Endometrial microvascular endothelial cells (primary cell): ENCODE results near the gene CD82. TPM values are rescaled to one million over a fixed set of nuclear protein-coding genes. Genes with fewer than 3 reads are reported as not detected.
"Not testable (repeated sequence)": the region's sequence is repeated elsewhere in the genome, so short reads cannot be mapped to it uniquely, and the experiment has no call there.

Experiments
- in situ Hi-C: cut with HindIII; loops from 2 replicates; pipeline ENCODE4 v1.10.0; 2017; ENCODE audit warnings: low sequenced_read_pairs, low pct_unique_long_range_greater_than_20kb; ENCODE audit errors: inconsistent ontology term
- total RNA-seq: library from RNA; depleted of rRNA; stranded (reverse); fragments of >200 nt; gene quantifications from one replicate; pipeline ENCODE4 v1.2.3, GENCODE V29; 2015; ENCODE audit errors: inconsistent ontology term

Gene CD82
- total RNA-seq, 1 donor from 2014 or later = 19.0 TPM

DNA sequence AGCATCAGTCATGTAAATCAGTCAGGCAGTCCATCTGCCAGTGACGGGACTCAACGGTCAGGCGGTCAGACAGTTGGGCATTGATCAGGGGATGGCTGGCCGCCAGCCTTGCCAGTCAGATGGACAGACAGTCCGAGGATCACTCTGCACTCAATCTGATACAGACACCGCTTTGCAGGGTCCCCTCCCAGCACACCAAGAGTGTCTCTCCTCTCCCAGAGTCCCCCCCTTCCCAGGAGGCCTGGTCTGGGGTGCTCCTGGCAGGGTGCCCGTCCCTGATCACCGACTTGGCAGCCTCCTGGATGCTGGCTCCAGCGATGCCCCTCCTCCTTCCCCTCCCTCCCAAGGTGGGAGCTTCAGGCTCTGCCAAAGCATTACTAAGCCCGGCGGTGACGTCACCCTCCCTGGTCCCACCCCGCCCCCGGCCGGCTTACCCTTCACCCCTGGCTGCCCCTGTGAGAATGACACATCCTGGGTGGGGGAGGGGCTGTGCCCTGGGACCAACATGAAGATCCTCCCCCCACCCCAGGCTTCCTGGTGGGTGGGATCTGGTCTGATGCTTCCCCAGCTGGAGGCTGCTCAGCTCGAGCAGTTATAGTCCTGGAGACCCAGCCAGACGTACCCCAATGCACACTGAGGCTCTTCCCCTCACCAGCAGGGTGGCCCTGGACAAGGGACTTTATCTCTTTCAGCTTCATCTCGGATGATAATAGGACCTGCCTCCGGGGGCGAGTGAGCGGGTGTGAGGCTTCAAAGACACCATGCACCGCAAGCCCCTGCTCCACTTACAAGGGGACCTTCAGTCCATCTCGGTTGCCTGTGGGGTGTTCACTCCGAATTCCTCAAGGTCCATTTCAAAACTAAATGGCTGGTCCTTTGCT is 69.2 kb downstream of the CD82 start:
- in situ Hi-C loops = loop anchor here (25.0 kb wide), 1 partner anchor 128 kb away; no protein-coding TSS in a partner anchor

DNA sequence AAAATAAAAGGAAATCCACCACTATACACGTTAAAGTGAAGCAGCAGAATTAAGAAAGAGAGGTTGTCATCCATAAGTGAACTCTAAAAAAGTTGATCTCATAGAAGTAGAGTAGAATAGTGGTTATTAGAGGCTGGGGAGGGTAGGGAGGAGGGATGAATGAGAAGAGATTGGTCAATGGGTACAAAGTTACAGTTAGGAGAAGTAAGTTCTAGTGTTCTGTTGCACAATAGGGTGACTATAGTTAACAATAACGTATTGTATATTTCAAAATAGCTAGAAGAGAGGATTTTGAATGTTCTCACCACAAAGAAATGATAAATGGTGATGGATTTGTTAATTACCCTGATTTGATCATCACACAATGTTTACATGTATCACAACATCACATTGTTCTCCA is 72.0 kb downstream of the CD82 start:
- in situ Hi-C loops = loop anchor here (25.0 kb wide), 1 partner anchor 125 kb away; no protein-coding TSS in a partner anchor

DNA sequence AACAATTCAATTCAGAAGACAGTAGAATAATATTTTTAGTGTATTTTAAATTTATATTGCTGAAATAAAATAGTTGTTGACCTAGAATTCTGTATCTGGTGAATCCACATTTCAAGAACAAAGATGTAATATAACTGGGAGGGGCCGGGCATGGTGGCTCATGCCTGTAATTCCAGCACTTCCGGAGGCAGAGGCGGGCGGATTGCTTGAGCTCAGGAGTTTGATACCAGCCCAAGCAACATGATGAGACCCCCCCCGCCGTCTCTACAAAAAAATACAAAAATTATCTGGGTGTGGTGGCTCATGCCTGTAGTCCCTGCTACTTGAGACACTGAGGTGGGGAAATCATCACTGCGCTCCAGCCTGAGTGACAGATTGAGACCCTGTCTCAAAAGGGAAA is 72.6 kb downstream of the CD82 start:
- in situ Hi-C loops = loop anchor here (25.0 kb wide), 1 partner anchor 124 kb away; no protein-coding TSS in a partner anchor

GRCh38 chr11:44643217-44643616 is 77.8 kb downstream of the CD82 start:
- in situ Hi-C loops = loop anchor here (25.0 kb wide), 1 partner anchor 119 kb away; no protein-coding TSS in a partner anchor

DNA sequence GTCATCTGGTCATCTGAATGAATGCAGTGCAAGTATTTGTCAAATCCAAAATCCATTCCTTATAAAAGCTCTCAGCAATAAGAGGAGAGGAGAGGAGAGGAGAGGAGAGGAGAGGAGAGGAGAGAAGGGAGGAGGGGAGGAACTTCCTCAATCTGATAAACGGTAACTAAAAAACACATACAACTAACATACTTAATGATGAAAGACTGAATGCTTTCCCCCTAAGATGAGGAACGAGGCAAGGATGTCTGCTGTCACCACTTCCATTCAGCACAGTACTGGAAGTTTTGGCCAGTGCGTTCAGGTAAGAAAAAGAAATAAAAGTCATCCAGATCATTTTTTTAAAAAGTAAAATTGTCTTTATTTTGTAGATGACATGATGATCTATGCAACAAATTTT is 80.4 kb downstream of the CD82 start:
- in situ Hi-C loops = loop anchor here (25.0 kb wide), 1 partner anchor 116 kb away; no protein-coding TSS in a partner anchor

DNA sequence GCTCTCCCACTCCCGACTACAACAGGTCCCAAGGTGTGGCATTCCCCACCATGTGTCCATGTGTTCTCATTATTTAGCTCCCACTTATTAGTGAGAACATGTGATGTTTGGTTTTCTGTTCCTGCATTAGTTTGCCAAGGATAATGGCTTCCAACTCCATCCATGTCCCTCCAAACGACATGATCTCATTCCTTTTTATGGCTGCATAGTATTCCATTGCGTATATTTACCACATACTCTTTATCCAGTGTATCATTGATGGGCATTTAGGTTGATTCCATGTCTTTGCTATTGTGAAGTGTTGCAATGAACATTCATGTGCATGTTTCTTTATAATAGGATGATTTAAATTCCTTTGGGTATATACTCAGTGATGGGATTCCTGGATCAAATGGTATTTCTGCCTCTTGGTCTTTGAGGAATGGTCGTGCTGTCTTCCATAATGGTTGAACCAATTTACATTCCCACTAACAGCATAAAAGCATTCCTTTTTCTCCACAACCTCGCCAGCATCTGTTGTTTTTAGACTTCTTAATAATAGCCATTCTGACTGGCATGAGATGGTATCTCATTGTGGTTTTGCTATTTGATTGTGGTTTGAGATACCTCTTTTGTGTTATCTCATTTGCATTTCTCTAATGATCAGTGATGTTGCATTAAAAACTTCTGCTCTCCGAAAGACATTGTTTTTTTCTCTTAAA is 81.9 kb downstream of the CD82 start:
- in situ Hi-C loops = loop anchor here (25.0 kb wide), 1 partner anchor 115 kb away; no protein-coding TSS in a partner anchor

DNA sequence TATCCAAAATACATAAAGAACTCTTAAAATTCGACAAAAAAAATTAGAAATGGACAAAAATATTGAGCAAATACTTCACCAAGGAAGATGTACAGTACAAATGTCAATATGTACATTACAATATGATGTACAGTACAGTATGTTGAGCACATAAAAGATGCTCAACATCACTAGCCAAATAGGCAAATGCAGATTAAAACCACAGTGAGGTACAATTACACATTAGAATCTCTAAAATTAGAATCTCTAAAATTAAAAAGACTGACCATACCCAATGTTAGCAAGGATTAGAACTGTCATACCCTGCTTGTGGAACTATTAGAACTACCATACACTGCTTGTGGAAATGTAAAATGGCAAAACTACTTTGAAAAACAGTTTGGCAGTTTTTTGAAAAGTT is 82.6 kb downstream of the CD82 start:
- in situ Hi-C loops = loop anchor here (25.0 kb wide), 1 partner anchor 114 kb away; no protein-coding TSS in a partner anchor

- in situ Hi-C loops = no loop called here
These were observed 86.2 kb downstream of the CD82 start for GRCh38 chr11:44651535-44652155.

- in situ Hi-C loops = no loop called here
These were observed 87.6 kb downstream of the CD82 start for GRCh38 chr11:44652901-44653644.

- in situ Hi-C loops = no loop called here
These were observed 88.6 kb downstream of the CD82 start for GRCh38 chr11:44654057-44654456.

GRCh38 chr11:44654596-44654995 is 89.1 kb downstream of the CD82 start:
- in situ Hi-C loops = no loop called here

GRCh38 chr11:44657836-44658505 is 92.5 kb downstream of the CD82 start:
- in situ Hi-C loops = no loop called here

DNA sequence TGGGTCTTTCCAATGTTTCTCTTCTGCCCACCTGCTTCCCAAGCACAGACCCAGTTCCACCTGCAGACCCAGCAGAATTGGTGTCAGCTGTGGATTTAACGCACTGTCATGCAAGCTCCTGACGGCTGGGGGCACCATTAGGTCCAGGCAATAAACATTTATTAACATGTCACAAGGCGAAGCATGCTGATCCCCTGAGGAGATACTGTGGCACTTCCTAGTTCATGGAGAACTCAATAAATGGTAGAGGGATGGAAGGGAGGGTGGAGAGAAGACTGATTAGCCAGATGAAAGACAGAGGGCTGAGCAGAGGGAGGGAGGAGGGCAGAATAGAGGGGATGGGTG is 93.0 kb downstream of the CD82 start:
- in situ Hi-C loops = no loop called here

- in situ Hi-C loops = no loop called here
These were observed 94.2 kb downstream of the CD82 start for GRCh38 chr11:44659641-44660040.

GRCh38 chr11:44660535-44660934 is 95.1 kb downstream of the CD82 start:
- in situ Hi-C loops = not testable (repeated sequence)

GRCh38 chr11:44661311-44661717 is 95.9 kb downstream of the CD82 start:
- in situ Hi-C loops = no loop called here
